Mammary epithelial cell (primary cell): ENCODE measurements around the gene TMEM205.

Experiments
- EZH2 ChIP-seq: IDR thresholded peaks from 2 replicates; pipeline ENCODE4 v1.6.1; 2012; ENCODE audit warnings: low read length, inconsistent platforms, borderline replicate concordance
- TF ChIP-seq, protein P1 (sequence below), 2 donors: IDR thresholded peaks in 1 of 2; conservative IDR thresholded peaks in 1 of 2; 2 replicates each; pipeline ENCODE4 v1.5.1; 2011 to 2012; ENCODE audit warnings: inconsistent platforms in 2 of 2, low read length in 2 of 2, mild to moderate bottlenecking in 2 of 2, control low read depth in 1 of 2, low read depth in 1 of 2; ENCODE audit not compliant: insufficient read depth in 1 of 2; ENCODE audit errors: extremely low read depth in 1 of 2

DNA sequence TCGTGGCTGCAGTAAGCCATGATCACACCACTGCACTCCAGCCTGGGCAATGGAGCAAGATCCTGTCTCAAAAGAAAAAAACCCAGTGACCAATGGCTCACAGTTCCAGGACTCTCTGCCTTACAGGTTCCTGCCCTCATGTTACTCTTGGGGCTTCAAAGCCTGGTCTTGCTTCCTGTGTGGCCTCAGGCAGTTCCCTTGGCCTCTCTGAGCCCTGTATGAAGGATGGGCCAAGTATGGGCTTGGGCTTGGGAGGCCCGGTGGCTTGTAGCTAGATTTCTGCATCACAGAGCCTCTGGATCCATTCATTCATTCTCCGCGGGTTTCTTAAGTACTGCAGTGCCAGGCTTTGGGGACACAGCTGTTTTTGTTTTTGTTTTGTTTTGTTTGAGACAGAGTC is 50.9 kb downstream of the TMEM205 start:
- TF ChIP-seq, protein P1, sequence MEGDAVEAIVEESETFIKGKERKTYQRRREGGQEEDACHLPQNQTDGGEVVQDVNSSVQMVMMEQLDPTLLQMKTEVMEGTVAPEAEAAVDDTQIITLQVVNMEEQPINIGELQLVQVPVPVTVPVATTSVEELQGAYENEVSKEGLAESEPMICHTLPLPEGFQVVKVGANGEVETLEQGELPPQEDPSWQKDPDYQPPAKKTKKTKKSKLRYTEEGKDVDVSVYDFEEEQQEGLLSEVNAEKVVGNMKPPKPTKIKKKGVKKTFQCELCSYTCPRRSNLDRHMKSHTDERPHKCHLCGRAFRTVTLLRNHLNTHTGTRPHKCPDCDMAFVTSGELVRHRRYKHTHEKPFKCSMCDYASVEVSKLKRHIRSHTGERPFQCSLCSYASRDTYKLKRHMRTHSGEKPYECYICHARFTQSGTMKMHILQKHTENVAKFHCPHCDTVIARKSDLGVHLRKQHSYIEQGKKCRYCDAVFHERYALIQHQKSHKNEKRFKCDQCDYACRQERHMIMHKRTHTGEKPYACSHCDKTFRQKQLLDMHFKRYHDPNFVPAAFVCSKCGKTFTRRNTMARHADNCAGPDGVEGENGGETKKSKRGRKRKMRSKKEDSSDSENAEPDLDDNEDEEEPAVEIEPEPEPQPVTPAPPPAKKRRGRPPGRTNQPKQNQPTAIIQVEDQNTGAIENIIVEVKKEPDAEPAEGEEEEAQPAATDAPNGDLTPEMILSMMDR (conservative IDR thresholded peaks at IDR 0.05 in 1 of 2, IDR thresholded peaks at IDR 0.05 in 1 of 2; ENCODE audit: extremely low read depth in 1 of 2, insufficient read depth in 1 of 2, low read depth in 1 of 2, low read length in 2 of 2): no peak
- TF ChIP-seq EZH2: no peak
